OCI-LY3 (cell line): ENCODE results near the gene GNAI2.

Source experiments
- H2AFZ ChIP-seq: fragments of 200-600, 300-600 bp; shearing (Covaris generic); 2 replicates; pipeline ENCODE4 v1.6.0; 2014; ENCODE audit warnings: antibody characterized with exemption, low read depth, low read length
- H3K27ac ChIP-seq: fragments of 200-600, 300-600 bp; sonication (generic); 2 replicates; pipeline ENCODE4 v1.5.1; 2014; ENCODE audit warnings: mild to moderate bottlenecking, low read length, moderate library complexity, mixed read lengths
- H3K27me3 ChIP-seq: fragments of 200-600, 300-600 bp; sonication (generic); 2 replicates; pipeline ENCODE4 v1.6.1; 2014; ENCODE audit warnings: low read depth, low read length, mixed read lengths
- H3K36me3 ChIP-seq: fragments of 200-600, 300-600 bp; sonication (generic); replicated peaks from 2 replicates; pipeline ENCODE3; 2014; ENCODE audit warnings: low read depth, low read length, mixed read lengths
- H3K4me1 ChIP-seq: fragments of 300-600, 200-600 bp; sonication (generic); 2 replicates; pipeline ENCODE4 v1.6.1; 2014; ENCODE audit warnings: low read length, mixed read lengths
- H3K4me2 ChIP-seq: fragments of 200-600, 300-600 bp; sonication (generic); 2 replicates; pipeline ENCODE4 v1.6.1; 2014; ENCODE audit warnings: low read length, mixed read lengths
- H3K4me3 ChIP-seq: fragments of 300-600, 200-600 bp; sonication (generic); 2 replicates; pipeline ENCODE4 v1.5.1; 2014; ENCODE audit warnings: antibody characterized with exemption, mild to moderate bottlenecking, low read length, moderate library complexity
- H3K79me2 ChIP-seq: fragments of 300-600, 200-600 bp; shearing (Covaris generic); 2 replicates; pipeline ENCODE4 v1.6.1; 2014; ENCODE audit warnings: mild to moderate bottlenecking, low read length, mixed read lengths
- H3K9ac ChIP-seq: fragments of 300-600, 200-600 bp; shearing (Covaris generic); 2 replicates; pipeline ENCODE4 v1.6.0; 2014; ENCODE audit warnings: mild to moderate bottlenecking, low read length, moderate library complexity
- H3K9me3 ChIP-seq: fragments of 200-600, 300-600 bp; shearing (Covaris generic); 2 replicates; pipeline ENCODE4 v1.6.1; 2014; ENCODE audit warnings: low read length, mixed read lengths; ENCODE audit not compliant: insufficient read depth
- H4K20me1 ChIP-seq: fragments of 200-600, 300-600 bp; sonication (generic); 2 replicates; pipeline ENCODE4 v1.6.1; 2016; ENCODE audit warnings: low read length, mixed read lengths; ENCODE audit not compliant: insufficient read depth
- CTCF ChIP-seq: fragments of 200-600, 300-600 bp; sonication (generic); IDR thresholded peaks from 2 replicates; pipeline ENCODE4 v1.5.1; 2014; ENCODE audit warnings: antibody characterized with exemption, low read length, low read depth
- EZH2phosphoT487 ChIP-seq: fragments of 200-600 bp; shearing (Covaris generic); IDR thresholded peaks from 2 replicates; pipeline ENCODE4 v1.6.1; 2018; ENCODE audit warnings: antibody characterized with exemption, mixed run types, low read depth

Gene GNAI2

GRCh38 chr3:50272911-50273688 lies 37.1 kb downstream of the GNAI2 start:
- peak overlapping the region; percentile 61 for H3K9ac ChIP-seq
- peaks cover 9% of the 10 kb centered on the region; the same call in 1 of the 2 replicates for H3K4me1 ChIP-seq
- H3K36me3 ChIP-seq = no peaks in the 10 kb centered on the region
- peak overlapping the region; percentile 88 for H2AFZ ChIP-seq
- H3K4me3 ChIP-seq = peak overlapping the region; percentile 75
- H3K79me2 ChIP-seq = no peaks in the 10 kb centered on the region
- H4K20me1 ChIP-seq = no peaks in the 10 kb centered on the region
- H3K27me3 ChIP-seq = peaks cover 10% of the 10 kb centered on the region; the same call in 1 of the 2 replicates
- H3K9me3 ChIP-seq = no peaks in the 10 kb centered on the region
- no peak overlapping the region for H3K27ac ChIP-seq
- TF ChIP-seq CTCF (peak; percentile 98), EZH2phosphoT487 (no peak)
- H3K4me2 ChIP-seq = peak overlapping the region; percentile 95

- H3K9ac ChIP-seq = no peak overlapping the region; the same call in 1 of the 2 replicates
- peaks cover 6% of the 10 kb centered on the region; the same call in 1 of the 2 replicates for H3K27me3 ChIP-seq
- no peaks in the 10 kb centered on the region for H3K79me2 ChIP-seq
- no peak overlapping the region for H2AFZ ChIP-seq
- H3K36me3 ChIP-seq = no peaks in the 10 kb centered on the region
- peak overlapping the region; percentile 95 for H3K4me2 ChIP-seq
- peak overlapping the region; percentile 75; the same call in 1 of the 2 replicates for H3K4me3 ChIP-seq
- no peaks in the 10 kb centered on the region for H4K20me1 ChIP-seq
- peaks cover 9% of the 10 kb centered on the region; the same call in 1 of the 2 replicates for H3K4me1 ChIP-seq
- no peaks in the 10 kb centered on the region for H3K9me3 ChIP-seq
- TF ChIP-seq CTCF (no peak), EZH2phosphoT487 (no peak)
- H3K27ac ChIP-seq = no peak overlapping the region
These were observed 37.7 kb downstream of the GNAI2 start for GRCh38 chr3:50273689-50274065.

- no peaks in the 10 kb centered on the region for H3K36me3 ChIP-seq
- peak overlapping the region; percentile 53 for H3K4me2 ChIP-seq
- H3K27ac ChIP-seq = no peak overlapping the region
- H3K27me3 ChIP-seq = peaks cover 4% of the 10 kb centered on the region; the same call in 1 of the 2 replicates
- no peak overlapping the region for H2AFZ ChIP-seq
- no peak overlapping the region for H3K9ac ChIP-seq
- no peaks in the 10 kb centered on the region for H3K9me3 ChIP-seq
- no peaks in the 10 kb centered on the region for H3K79me2 ChIP-seq
- H3K4me1 ChIP-seq = peaks cover 9% of the 10 kb centered on the region; the same call in 1 of the 2 replicates
- H4K20me1 ChIP-seq = no peaks in the 10 kb centered on the region
- peak; percentile 95 for TF ChIP-seq CTCF
- no peak for TF ChIP-seq EZH2phosphoT487
- H3K4me3 ChIP-seq = no peak overlapping the region
These were observed 38.5 kb downstream of the GNAI2 start for GRCh38 chr3:50274371-50275104.
